Natural killer cell (primary cell): ENCODE results near the gene UTY. TPM values are rescaled to one million over a fixed set of nuclear protein-coding genes. Genes with fewer than 3 reads are reported as not detected.

Source experiments
- ATAC-seq, 3 donors: fragments of 150-1000 bp in 2 of 3; fragments of 200-7000 bp in 1 of 3; cut with Tn5 transposase; 1 replicate in 1 of 3; 2 replicates in 2 of 3; pipeline ENCODE4 v1.10.0; 2021; ENCODE audit warnings: mild to moderate bottlenecking in 2 of 3, moderate library complexity in 2 of 3
- DNase-seq, 2 donors: peaks; one replicate each; pipeline versions ENCODE4 v3.0.0 to v3.0.0-alpha.2; 2013 to 2021; ENCODE audit warnings: mixed read lengths in 1 of 2
- H3K27ac ChIP-seq: one replicate; pipeline ENCODE4 v1.5.1; 2013; ENCODE audit warnings: mild to moderate bottlenecking, low read length
- H3K27me3 ChIP-seq: one replicate; pipeline ENCODE4 v1.6.1; 2013; ENCODE audit warnings: low read length; ENCODE audit not compliant: control insufficient read depth, insufficient read depth
- H3K36me3 ChIP-seq: one replicate; pipeline ENCODE4 v1.6.1; 2013; ENCODE audit warnings: low read length; ENCODE audit not compliant: control insufficient read depth, insufficient read depth
- H3K4me1 ChIP-seq: one replicate; pipeline ENCODE4 v1.6.1; 2013; ENCODE audit warnings: low read length; ENCODE audit not compliant: control insufficient read depth, insufficient read depth
- H3K4me3 ChIP-seq: one replicate; pipeline ENCODE4 v1.5.1; 2013; ENCODE audit warnings: low read length
- H3K9me3 ChIP-seq: one replicate; pipeline ENCODE4 v1.6.1; 2013; ENCODE audit warnings: low read length; ENCODE audit not compliant: control insufficient read depth, insufficient read depth
- H3K27ac Mint-ChIP-seq, 2 donors: one replicate each; pipeline ENCODE4 v1.8.0; 2022; ENCODE audit warnings: mild to moderate bottlenecking in 2 of 2, mixed read lengths in 2 of 2, moderate library complexity in 1 of 2
- H3K27me3 Mint-ChIP-seq, 2 donors: one replicate each; pipeline ENCODE4 v1.8.0; 2022; ENCODE audit warnings: low read depth in 2 of 2, mixed read lengths in 2 of 2
- H3K36me3 Mint-ChIP-seq: one replicate; pipeline ENCODE4 v1.8.0; 2022; ENCODE audit warnings: mixed read lengths
- H3K4me1 Mint-ChIP-seq, 2 donors: one replicate each; pipeline ENCODE4 v1.8.0; 2022; ENCODE audit warnings: mixed read lengths in 2 of 2
- H3K4me3 Mint-ChIP-seq: one replicate; pipeline ENCODE4 v1.8.0; 2022; ENCODE audit warnings: mild to moderate bottlenecking, moderate library complexity, mixed read lengths
- H3K9me3 Mint-ChIP-seq, 2 donors: one replicate each; pipeline ENCODE4 v1.8.0; 2022; ENCODE audit warnings: mixed read lengths in 2 of 2
- WGBS: methylation state at CpG from one replicate; pipeline ENCODE4 v1.1.7; 2013; ENCODE audit warnings: missing lambda C conversion rate; ENCODE audit not compliant: insufficient coverage; 5-methylcytosine and 5-hydroxymethylcytosine counted together
- intact Hi-C: fragments of 100-400 bp; cut with micrococcal nuclease; formaldehyde crosslinking; loops from one replicate; pipeline ENCODE4 v1.14.2; 2022
- total RNA-seq, 4 donors: library from RNA; stranded (reverse); fragments of 120-200 nt in 1 of 4; gene quantifications; one replicate each; pipeline versions ENCODE4 v1.2.3 to v1.2.4, GENCODE V29; 2013 to 2022
- TF ChIP-seq, protein P1 (sequence below): fragments of 200-600 bp; IDR thresholded peaks from one replicate; pipeline ENCODE4 v1.8.0; 2022; ENCODE audit warnings: antibody characterized with exemption

UTY gene
- total RNA-seq, 3 donors from 2014 or later (not counting 1 experiment from before 2014, with no cell fraction given) = 91.0 to 114 TPM; not detected in 1

- H3K27ac ChIP-seq = no peak overlapping the region
- no peak overlapping the region for H3K4me3 ChIP-seq
- no peaks in the 10 kb centered on the region for H3K9me3 Mint-ChIP-seq
- peaks cover 0 to 10% of the 10 kb centered on the region in 2 donors for H3K4me1 Mint-ChIP-seq
- no peak for ATAC-seq
- peaks cover 11% of the 10 kb centered on the region for H3K36me3 ChIP-seq
- 80% methylated on average over 1 of the region's 2 CpGs for WGBS
- H3K36me3 Mint-ChIP-seq = no peaks in the 10 kb centered on the region
- intact Hi-C loops = no loop called here
- TF ChIP-seq, protein P1, sequence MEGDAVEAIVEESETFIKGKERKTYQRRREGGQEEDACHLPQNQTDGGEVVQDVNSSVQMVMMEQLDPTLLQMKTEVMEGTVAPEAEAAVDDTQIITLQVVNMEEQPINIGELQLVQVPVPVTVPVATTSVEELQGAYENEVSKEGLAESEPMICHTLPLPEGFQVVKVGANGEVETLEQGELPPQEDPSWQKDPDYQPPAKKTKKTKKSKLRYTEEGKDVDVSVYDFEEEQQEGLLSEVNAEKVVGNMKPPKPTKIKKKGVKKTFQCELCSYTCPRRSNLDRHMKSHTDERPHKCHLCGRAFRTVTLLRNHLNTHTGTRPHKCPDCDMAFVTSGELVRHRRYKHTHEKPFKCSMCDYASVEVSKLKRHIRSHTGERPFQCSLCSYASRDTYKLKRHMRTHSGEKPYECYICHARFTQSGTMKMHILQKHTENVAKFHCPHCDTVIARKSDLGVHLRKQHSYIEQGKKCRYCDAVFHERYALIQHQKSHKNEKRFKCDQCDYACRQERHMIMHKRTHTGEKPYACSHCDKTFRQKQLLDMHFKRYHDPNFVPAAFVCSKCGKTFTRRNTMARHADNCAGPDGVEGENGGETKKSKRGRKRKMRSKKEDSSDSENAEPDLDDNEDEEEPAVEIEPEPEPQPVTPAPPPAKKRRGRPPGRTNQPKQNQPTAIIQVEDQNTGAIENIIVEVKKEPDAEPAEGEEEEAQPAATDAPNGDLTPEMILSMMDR = no peak
- no peak overlapping the region for H3K4me3 Mint-ChIP-seq
- DNase-seq = no peak
- no peaks in the 10 kb centered on the region for H3K27me3 ChIP-seq
- H3K27ac Mint-ChIP-seq = no peak overlapping the region
- peaks cover 5% of the 10 kb centered on the region for H3K4me1 ChIP-seq
- H3K9me3 ChIP-seq = no peaks in the 10 kb centered on the region
- no peaks in the 10 kb centered on the region for H3K27me3 Mint-ChIP-seq
Measured at GRCh38 chrY:13363641-13364040, 116.2 kb downstream of the UTY start.

DNA sequence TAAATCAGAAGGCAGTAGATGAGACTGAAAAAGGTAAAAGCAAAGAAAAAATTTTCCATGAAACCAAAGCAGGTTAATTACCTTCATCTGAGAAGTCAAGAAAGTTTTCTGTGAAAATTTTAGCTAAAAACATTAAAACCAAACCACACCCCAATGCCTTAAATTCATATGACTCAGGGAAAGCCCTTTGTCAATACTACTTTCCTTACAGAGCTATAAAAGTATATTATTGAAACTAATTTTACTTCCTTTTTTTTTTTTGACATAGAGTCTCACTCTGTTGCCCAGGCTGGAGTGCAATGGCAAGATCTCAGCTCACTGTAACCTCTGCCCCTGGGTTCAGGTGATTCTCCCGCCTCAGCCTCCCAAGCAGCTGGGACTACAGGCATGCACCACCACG, 117.2 kb downstream of the UTY start:
- Mint-ChIP-seq H3K27ac (peak overlapping the region in 1 of 2 donors; percentile 81), H3K36me3 (no peaks in the 10 kb centered on the region), H3K4me3 (no peak overlapping the region), H3K27me3 (no peaks in the 10 kb centered on the region), H3K9me3 (no peaks in the 10 kb centered on the region), H3K4me1 (peaks cover 0 to 10% of the 10 kb centered on the region in 2 donors)
- Histone ChIP-seq H3K9me3 (no peaks in the 10 kb centered on the region), H3K27me3 (no peaks in the 10 kb centered on the region), H3K36me3 (peaks cover 8% of the 10 kb centered on the region), H3K4me3 (no peak overlapping the region), H3K4me1 (peaks cover 5% of the 10 kb centered on the region), H3K27ac (no peak overlapping the region)
- ATAC-seq (no peak), DNase-seq (no peak)
- no CpG with 5 or more reads among the region's 2 CpGs for WGBS
- intact Hi-C loops = no loop called here
- TF ChIP-seq, protein P1 = no peak

DNA sequence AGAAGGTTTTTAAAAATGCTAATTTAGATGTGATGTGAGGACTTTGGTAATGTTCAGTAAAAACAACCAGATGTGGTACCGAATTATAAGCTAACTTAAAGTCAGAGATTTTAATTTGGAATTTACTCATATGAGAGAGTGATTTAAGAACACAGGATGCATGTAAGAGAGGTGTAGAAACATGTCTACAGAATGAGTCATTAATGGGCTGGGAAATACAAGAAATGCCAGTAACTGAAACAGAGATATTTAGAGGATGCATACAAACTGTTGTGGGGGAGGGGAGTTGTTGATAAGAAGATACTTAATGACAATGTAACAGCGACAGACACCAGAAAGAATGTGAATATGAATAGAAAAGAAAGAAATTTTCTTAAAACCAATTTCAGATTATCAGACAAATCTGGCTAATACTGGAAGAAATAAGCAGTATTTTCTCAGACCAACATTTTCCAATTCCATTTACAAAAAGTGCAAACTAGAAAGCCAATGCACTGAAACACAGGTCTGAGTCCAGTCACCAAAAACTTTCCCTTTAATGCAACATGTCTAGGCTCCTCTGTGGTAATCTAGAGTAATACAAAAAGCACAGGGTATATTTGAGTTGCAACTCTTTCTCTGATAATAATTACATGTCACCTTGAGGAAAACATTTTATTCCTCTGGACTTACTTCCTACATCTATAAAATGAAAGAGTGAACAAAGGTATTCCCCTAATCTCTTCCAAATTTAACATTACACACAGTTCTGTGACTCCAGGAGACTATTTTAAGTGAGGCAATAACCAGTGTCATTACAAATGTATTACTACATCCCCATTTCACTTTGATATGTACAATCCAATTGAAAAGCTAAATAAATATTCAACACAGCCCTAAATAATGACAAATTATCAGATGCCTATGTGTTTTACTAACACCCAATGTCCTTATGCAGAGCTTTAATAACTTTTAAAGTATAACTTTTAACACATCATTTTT, 117.9 kb downstream of the UTY start:
- TF ChIP-seq, protein P1 = no peak
- Mint-ChIP-seq H3K27me3 (no peaks in the 10 kb centered on the region), H3K27ac (peak overlapping the region in 1 of 2 donors; percentile 81), H3K4me3 (no peak overlapping the region), H3K36me3 (no peaks in the 10 kb centered on the region), H3K4me1 (peaks cover 0 to 10% of the 10 kb centered on the region in 2 donors), H3K9me3 (no peaks in the 10 kb centered on the region)
- ATAC-seq = no peak
- Histone ChIP-seq H3K9me3 (no peaks in the 10 kb centered on the region), H3K36me3 (peaks cover 14% of the 10 kb centered on the region), H3K27me3 (no peaks in the 10 kb centered on the region), H3K4me1 (peaks cover 5% of the 10 kb centered on the region), H3K27ac (no peak overlapping the region), H3K4me3 (no peak overlapping the region)
- intact Hi-C loops = no loop called here
- 69% methylated on average over 1 of the region's 2 CpGs for WGBS
- DNase-seq = no peak
